ENCODE results near the gene NOD1. TPM values are rescaled to one million over a fixed set of nuclear protein-coding genes. Genes with fewer than 3 reads are reported as not detected.

Gene NOD1
- total and polyA plus RNA-seq, 2 of the 8 experiments (the other 6 are each of a cell fraction or from before 2014, with no cell fraction given), result 3.8 to 6.5 TPM

DNA sequence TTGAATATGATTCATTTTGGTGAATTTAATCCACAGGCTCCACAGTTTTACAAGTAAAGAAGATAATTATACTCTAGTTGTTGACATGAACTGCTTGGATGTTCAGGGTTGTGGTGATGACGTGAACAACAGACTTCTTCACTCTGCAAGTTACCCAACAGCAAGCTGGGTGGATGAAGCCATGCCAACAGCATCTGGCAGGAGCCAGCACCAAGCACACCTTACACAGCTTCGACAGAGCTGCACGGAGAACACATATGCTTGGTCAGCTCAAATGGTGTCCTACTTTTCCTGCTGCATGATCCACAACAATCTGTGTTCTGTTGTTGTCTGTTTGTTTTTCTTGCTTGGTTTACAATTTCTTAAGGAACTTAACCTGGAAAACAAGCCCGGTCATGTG lies 9.8 kb downstream of the NOD1 start:
- ChIA-PET POLR2A (ENCODE audit: partially characterized antibody) (interaction anchor here (0.6 to 1.3 kb wide), 7 partner anchors 8 to 304 kb away, joined by 3 to 11 read pairs (median 3); partner anchors contain the start of gene NOD1), CTCF (ENCODE audit: partially characterized antibody) (interaction anchor here (0.8 to 2.8 kb wide), 15 partner anchors 8 to 304 kb away, joined by 3 to 17 read pairs (median 4); no protein-coding TSS in a partner anchor)
- no peak overlapping the region for H4K8ac ChIP-seq (ENCODE audit: extremely low read depth, insufficient read depth, low read length)
- H2BK15ac ChIP-seq (ENCODE audit: low read length), result peak overlapping the region; percentile 77
- H3K79me2 ChIP-seq (ENCODE audit: control insufficient read depth in 1 of 2, insufficient read depth in 2 of 2, low read length in 2 of 2), result no peaks in the 10 kb centered on the region
- no peaks in the 10 kb centered on the region for H3K9me3 ChIP-seq (ENCODE audit: insufficient read depth in 2 of 2, low read depth in 1 of 2, low read length in 1 of 2)
- H3K56ac ChIP-seq (replicated peaks; ENCODE audit: insufficient read length, low read depth, low read length), result no peak overlapping the region
- H2AFZ ChIP-seq (ENCODE audit: low read length), result 0 out of 2 replicates have a peak overlapping the region, but pooled peaks have one; percentile 23
- H2BK5ac ChIP-seq (ENCODE audit: low read depth, low read length), result peak overlapping the region; percentile 62; the same call in 1 of the 2 replicates
- H3K4me3 ChIP-seq (ENCODE audit: extremely low read depth in 1 of 4, insufficient read depth in 2 of 4, low read depth in 3 of 4, low read length in 4 of 4), result peak overlapping the region in 1 of 4 experiments; percentile 1; a peak in 1 of 8 replicates
- FAIRE-seq (no peak), DNase-seq (ENCODE audit: low read depth in 1 of 2, low spot score in 2 of 2) (no peak)
- TF ChIP-seq SAP30 (IDR thresholded peaks at IDR 0.05; ENCODE audit: insufficient read depth, insufficient replicate concordance, low read length) (no peak), TAF7 (optimal IDR thresholded peaks at IDR 0.05; ENCODE audit: borderline replicate concordance, low read depth, low read length) (no peak), KDM1A (IDR thresholded peaks at IDR 0.05; ENCODE audit: borderline replicate concordance, low read length) (no peak), POLR2A (IDR thresholded peaks at IDR 0.05; ENCODE audit: control extremely low read depth in 1 of 2, low read depth in 2 of 2, low read length in 2 of 2) (no peak)
- WGBS, 2 experiments (ENCODE audit: extremely low coverage in 1 of 2, insufficient coverage in 1 of 2, insufficient read length in 1 of 2, insufficient replicate concordance in 2 of 2, low coverage in 1 of 2, low lambda C conversion rate in 2 of 2, missing lambda C conversion rate in 1 of 2), result 84% methylated on average over 4 of the region's 4 CpGs; no CpG with 5 or more reads in 1 of the 2 experiments
- no peak overlapping the region for H2BK120ac ChIP-seq (replicated peaks; ENCODE audit: low read depth, low read length)
- no peaks in the 10 kb centered on the region for H3K36me3 ChIP-seq (ENCODE audit: control insufficient read depth in 2 of 4, insufficient read depth in 4 of 4, low read length in 3 of 4)
- H3K27ac ChIP-seq (ENCODE audit: low read depth, low read length), result no peak overlapping the region
- peak overlapping the region; percentile 98; the same call in 1 of the 2 replicates for H2AK5ac ChIP-seq (ENCODE audit: low read depth, low read length)
- H4K20me1 ChIP-seq (replicated peaks in 1 of 2; ENCODE audit: control insufficient read depth in 1 of 2, insufficient read depth in 2 of 2, low read length in 2 of 2), result no peaks in the 10 kb centered on the region
- H2BK20ac ChIP-seq (ENCODE audit: low read length), result 0 out of 2 replicates have a peak overlapping the region, but pooled peaks have one; percentile 53
- H3K23ac ChIP-seq (ENCODE audit: insufficient read length), result no peak overlapping the region
- peak overlapping the region; percentile 56 for H4K91ac ChIP-seq (replicated peaks; ENCODE audit: insufficient read length, low read length)
- peak overlapping the region; percentile 30 to 53; a peak in 3 of 4 replicates for H3K4me2 ChIP-seq (ENCODE audit: insufficient read depth in 1 of 2, low read depth in 2 of 2, low read length in 2 of 2)
- no peak overlapping the region for H3K14ac ChIP-seq (ENCODE audit: insufficient read length)
- no peak overlapping the region for H4K5ac ChIP-seq (ENCODE audit: insufficient read length, low read depth, low read length)
- peaks cover 3 to 14% (median 5%) of the 10 kb centered on the region in 4 experiments; a peak in 5 of 7 replicates for H3K4me1 ChIP-seq (replicated peaks in 1 of 4; ENCODE audit: control insufficient read depth in 3 of 4, insufficient read depth in 4 of 4, low read length in 3 of 4)
- H3K79me1 ChIP-seq (ENCODE audit: low read depth, low read length), result no peaks in the 10 kb centered on the region; the same call in 1 of the 2 replicates
- no peak overlapping the region for H3K4ac ChIP-seq (replicated peaks; ENCODE audit: insufficient read length, low read depth, low read length)
- no peaks in the 10 kb centered on the region for H3K23me2 ChIP-seq (ENCODE audit: low read depth, low read length)
- H3K9ac ChIP-seq (replicated peaks in 1 of 4; ENCODE audit: extremely low read depth in 1 of 4, low read depth in 3 of 4, low read length in 3 of 4), result no peak overlapping the region
- peak overlapping the region; percentile 65; the same call in 1 of the 2 replicates for H2BK12ac ChIP-seq (ENCODE audit: low read depth, low read length)
- H3K18ac ChIP-seq (ENCODE audit: extremely low read depth, low read length), result peak overlapping the region; percentile 88; the same call in 1 of the 2 replicates
- no peaks in the 10 kb centered on the region for H3K27me3 ChIP-seq (replicated peaks in 1 of 4; ENCODE audit: control insufficient read depth in 3 of 4, extremely low read depth in 1 of 4, insufficient read depth in 3 of 4, low read length in 3 of 4)

Measured in H1 (cell line).